Activated T-helper 1 cell treated with anti-CD3 and anti-CD28 coated beads, Interleukin-12 subunit alpha, Interleukin-12 subunit beta, Interleukin-2, Interleukin-4 antibody, amounts not matched to agents 30 ng/mL and 10 ng/mL and 1 ng/mL, durations not matched to agents 14 hours and 24 hours and 36 hours (primary cell): ENCODE measurements around the gene ASTN2. TPM values are rescaled to one million over a fixed set of nuclear protein-coding genes. Genes with fewer than 3 reads are reported as not detected.

Experiments used
- DNase-seq: peaks from one replicate; pipeline ENCODE4 v3.0.0; 2021; ENCODE audit warnings: low spot score
- H3K27ac Mint-ChIP-seq: one replicate; pipeline ENCODE4 v1.8.0; 2021; ENCODE audit warnings: mild to moderate bottlenecking, mixed read lengths
- H3K27me3 Mint-ChIP-seq: one replicate; pipeline ENCODE4 v1.8.0; 2022; ENCODE audit warnings: mild to moderate bottlenecking, moderate library complexity, mixed read lengths; ENCODE audit not compliant: insufficient read depth
- H3K36me3 Mint-ChIP-seq: one replicate; pipeline ENCODE4 v1.8.0; 2021; ENCODE audit warnings: low read depth, mixed read lengths
- H3K4me1 Mint-ChIP-seq: one replicate; pipeline ENCODE4 v1.8.0; 2021; ENCODE audit warnings: low read depth, mixed read lengths
- H3K4me3 Mint-ChIP-seq: one replicate; pipeline ENCODE4 v1.8.0; 2021; ENCODE audit warnings: mild to moderate bottlenecking, moderate library complexity, mixed read lengths
- H3K9me3 Mint-ChIP-seq: one replicate; pipeline ENCODE4 v1.8.0; 2021; ENCODE audit warnings: mixed read lengths
- intact Hi-C: fragments of 100-400 bp; cut with micrococcal nuclease; formaldehyde crosslinking; loops from one replicate; pipeline ENCODE4 v1.15.1; 2024
- total RNA-seq: library from RNA; stranded (reverse); gene quantifications from 2 replicates; pipeline ENCODE4 v1.2.3, GENCODE V29; 2022

Gene ASTN2
- total RNA-seq, 1 donor from 2014 or later = 3.3 TPM

DNA sequence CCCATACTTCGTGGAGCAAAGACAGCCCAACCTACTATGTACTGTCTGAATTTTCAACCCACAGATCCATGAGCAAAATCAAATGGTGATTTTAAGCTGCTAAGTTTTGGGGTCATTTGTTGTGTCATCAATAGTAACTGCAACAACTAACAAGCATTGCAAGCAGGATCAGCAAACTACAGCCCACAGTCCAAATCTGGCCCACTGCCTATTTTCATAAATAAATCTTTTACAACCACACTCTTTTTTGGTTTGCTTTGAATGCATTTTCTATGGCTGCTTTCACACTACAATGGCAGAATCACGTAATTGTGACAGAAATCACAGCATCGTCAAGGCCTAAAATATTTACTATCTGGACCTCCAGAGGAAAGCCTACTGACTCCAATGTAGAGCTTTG is 964.9 kb downstream of the ASTN2 start:
- Mint-ChIP-seq H3K36me3 (no peaks in the 10 kb centered on the region), H3K9me3 (no peaks in the 10 kb centered on the region), H3K4me1 (no peaks in the 10 kb centered on the region), H3K27ac (no peak overlapping the region), H3K27me3 (no peaks in the 10 kb centered on the region), H3K4me3 (no peak overlapping the region)
- intact Hi-C loops = no loop called here
- DNase-seq = no peak

DNA sequence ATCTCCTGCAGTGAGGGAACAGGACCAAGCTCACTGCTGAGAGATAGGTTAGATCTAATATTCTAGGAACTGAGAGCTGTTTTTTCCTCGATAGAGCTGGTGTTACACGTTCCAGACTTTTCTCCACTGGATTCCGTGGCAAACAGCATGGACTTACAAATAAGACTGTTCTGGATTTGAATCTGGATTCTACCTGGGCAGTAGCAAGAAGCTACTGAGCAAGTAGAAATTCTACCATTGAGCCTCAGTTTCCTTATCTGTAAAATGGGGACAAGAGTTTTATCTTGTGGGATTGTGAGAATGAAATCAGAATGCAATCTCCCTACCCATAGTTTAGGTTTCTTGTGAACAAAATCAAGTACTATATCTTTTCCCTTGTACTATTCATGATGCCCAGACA is 966.4 kb downstream of the ASTN2 start:
- no peak for DNase-seq
- no peak overlapping the region for H3K4me3 Mint-ChIP-seq
- H3K9me3 Mint-ChIP-seq = no peaks in the 10 kb centered on the region
- H3K27ac Mint-ChIP-seq = no peak overlapping the region
- intact Hi-C loops = no loop called here
- H3K27me3 Mint-ChIP-seq = no peaks in the 10 kb centered on the region
- no peaks in the 10 kb centered on the region for H3K36me3 Mint-ChIP-seq
- H3K4me1 Mint-ChIP-seq = no peaks in the 10 kb centered on the region

DNA sequence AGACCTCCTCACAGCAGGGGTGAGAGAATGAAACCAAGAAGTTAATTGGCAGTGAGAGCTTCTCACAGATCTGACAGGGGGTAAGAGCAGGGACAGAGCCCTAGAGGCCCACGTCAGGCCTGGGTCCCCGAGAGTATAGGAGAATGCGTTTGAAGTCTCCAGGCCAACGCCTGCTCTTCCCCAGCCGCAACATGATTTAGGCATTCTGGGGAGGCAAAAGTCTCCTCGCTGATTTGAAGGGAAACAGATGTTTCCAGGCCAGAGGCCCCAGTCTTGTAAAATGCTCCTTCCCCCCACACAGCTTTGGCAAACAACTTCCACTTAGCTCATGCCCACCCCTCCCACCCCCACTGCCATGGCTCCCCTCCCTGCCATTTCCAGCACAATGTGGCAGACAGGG is 966.9 kb downstream of the ASTN2 start:
- no peak overlapping the region for H3K27ac Mint-ChIP-seq
- no peak overlapping the region for H3K4me3 Mint-ChIP-seq
- no peak for DNase-seq
- H3K36me3 Mint-ChIP-seq = no peaks in the 10 kb centered on the region
- H3K27me3 Mint-ChIP-seq = no peaks in the 10 kb centered on the region
- H3K4me1 Mint-ChIP-seq = no peaks in the 10 kb centered on the region
- no peaks in the 10 kb centered on the region for H3K9me3 Mint-ChIP-seq
- intact Hi-C loops = no loop called here

DNA sequence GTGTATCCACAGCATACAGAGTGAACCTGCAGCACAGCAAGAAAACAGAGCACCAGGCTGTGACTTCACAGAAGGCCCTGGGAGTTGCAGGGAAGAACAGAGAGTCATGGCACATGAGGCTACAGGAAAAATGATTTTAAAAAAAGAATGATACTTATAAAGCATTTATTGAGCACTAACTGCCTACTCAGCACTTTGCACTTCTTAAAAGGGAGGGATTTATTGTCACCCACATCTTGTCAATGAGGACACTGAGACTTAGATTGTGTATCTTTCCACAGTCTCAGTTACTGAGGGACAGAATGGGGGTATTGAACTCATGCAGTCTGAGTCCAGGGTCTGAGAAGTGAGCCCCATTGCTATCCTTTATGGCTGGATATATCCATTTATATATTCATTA is 972.3 kb downstream of the ASTN2 start:
- H3K4me3 Mint-ChIP-seq = no peak overlapping the region
- peaks cover 3% of the 10 kb centered on the region for H3K9me3 Mint-ChIP-seq
- intact Hi-C loops = no loop called here
- H3K27me3 Mint-ChIP-seq = no peaks in the 10 kb centered on the region
- H3K36me3 Mint-ChIP-seq = no peaks in the 10 kb centered on the region
- DNase-seq = no peak
- H3K27ac Mint-ChIP-seq = no peak overlapping the region
- no peaks in the 10 kb centered on the region for H3K4me1 Mint-ChIP-seq

DNA sequence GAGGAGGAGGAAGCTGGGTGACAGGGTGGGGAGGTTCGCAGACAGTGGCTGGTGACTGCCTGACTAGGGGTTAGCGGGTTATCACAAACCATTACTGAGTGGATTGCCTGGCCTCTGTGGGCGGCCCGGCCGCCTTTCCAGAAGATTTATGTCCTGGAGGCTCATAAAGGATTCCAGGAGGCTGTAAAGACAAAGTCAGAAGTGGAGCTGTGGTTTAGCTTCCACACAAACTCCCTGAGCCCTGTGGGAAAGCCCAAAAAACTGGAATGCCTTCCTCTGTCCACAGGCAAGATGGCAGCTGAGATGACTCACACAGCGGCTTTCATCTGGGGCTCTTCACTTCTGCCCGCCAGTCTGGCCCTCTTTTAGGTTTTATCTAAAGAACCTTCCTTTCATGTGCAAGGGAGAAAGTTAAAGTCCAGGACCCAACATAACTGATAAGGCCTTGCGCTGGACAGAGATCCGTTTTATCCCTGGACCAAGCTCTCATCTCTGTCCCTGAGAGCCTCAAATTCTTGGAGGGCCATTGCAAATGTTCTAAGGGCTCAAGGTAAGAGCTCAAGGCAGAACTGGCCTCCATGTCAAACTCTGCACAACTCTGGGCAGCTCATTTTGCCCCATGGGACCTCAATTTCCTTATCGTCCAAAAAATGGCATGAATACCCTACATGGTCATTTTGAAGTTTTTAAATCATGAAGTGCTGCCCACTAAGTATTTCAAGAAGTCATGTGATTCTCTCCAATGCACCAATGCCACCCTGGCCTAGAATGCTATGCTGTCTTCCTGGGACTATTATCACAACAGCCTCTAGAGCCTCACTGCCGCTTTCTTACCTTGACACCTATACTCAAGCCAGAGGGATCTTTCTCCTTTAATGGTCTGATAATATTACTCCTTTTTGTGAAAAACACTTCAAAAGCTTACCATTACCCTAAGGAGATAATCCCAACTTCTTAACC is 977.2 kb downstream of the ASTN2 start:
- intact Hi-C loops = no loop called here
- H3K36me3 Mint-ChIP-seq = no peaks in the 10 kb centered on the region
- H3K4me3 Mint-ChIP-seq = no peak overlapping the region
- peaks cover 3% of the 10 kb centered on the region for H3K9me3 Mint-ChIP-seq
- H3K27me3 Mint-ChIP-seq = no peaks in the 10 kb centered on the region
- no peak overlapping the region for H3K27ac Mint-ChIP-seq
- DNase-seq = no peak
- no peaks in the 10 kb centered on the region for H3K4me1 Mint-ChIP-seq

DNA sequence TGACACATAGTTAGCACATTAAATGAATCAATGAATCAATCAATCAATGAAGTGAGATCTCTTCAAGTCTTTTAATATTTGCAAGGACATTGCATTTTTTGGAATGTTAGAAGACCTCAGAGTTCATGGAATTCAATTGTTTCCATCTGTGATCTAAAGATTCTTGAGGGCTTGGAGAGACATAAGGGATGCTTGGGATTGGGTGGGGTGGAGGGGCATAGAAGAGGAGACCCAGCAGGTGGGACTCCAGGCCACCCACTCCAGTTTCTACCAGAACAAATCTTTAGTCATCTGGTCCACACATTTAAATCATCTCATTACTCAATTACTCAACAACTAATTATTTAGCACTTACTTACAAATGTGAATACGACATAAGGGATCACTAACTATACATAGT is 978.7 kb downstream of the ASTN2 start:
- Mint-ChIP-seq H3K36me3 (no peaks in the 10 kb centered on the region), H3K27ac (no peak overlapping the region), H3K4me3 (no peak overlapping the region), H3K4me1 (no peaks in the 10 kb centered on the region), H3K27me3 (no peaks in the 10 kb centered on the region), H3K9me3 (peaks cover 3% of the 10 kb centered on the region)
- intact Hi-C loops = no loop called here
- no peak for DNase-seq

DNA sequence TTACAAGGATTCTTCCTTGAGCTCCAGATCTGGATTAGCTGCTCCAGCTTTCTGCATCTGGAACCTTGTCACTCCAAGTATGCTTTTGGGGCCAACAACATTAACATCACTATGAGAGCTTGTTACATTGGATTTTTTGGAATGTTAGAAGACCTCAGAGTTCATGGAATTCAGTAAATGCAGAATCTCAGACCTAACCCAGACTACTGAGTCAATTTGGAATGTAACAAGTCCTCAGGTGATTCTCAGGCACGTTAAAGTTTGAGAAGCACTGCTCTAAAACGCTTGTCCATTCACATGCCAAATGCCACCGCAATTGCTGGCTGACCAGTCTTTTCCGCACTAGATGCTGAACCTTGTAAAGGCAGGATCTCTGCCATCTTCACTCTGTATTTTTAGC is 979.2 kb downstream of the ASTN2 start:
- H3K4me3 Mint-ChIP-seq = no peak overlapping the region
- H3K27ac Mint-ChIP-seq = no peak overlapping the region
- peaks cover 3% of the 10 kb centered on the region for H3K9me3 Mint-ChIP-seq
- H3K36me3 Mint-ChIP-seq = no peaks in the 10 kb centered on the region
- DNase-seq = no peak
- H3K27me3 Mint-ChIP-seq = no peaks in the 10 kb centered on the region
- no peaks in the 10 kb centered on the region for H3K4me1 Mint-ChIP-seq
- intact Hi-C loops = no loop called here

DNA sequence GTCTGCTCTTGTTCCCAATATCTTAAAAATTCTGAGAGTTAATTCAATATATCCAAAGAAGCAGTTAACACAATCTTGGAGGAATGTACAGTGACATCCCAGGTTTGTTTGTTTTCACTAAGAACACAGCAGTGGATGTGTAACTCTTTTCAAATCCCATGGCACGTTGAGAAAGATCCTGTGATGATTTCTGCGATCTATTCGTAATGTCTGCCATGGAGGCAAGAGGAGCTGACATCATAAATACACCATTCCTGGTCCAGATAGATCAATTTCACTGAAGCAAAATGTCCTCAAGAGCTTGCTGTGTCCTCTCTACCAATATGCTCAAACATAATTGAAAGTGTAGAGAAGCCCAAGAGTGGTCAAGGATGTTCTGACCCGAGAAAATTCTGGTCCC is 980.5 kb downstream of the ASTN2 start:
- no peaks in the 10 kb centered on the region for H3K27me3 Mint-ChIP-seq
- DNase-seq = no peak
- no peak overlapping the region for H3K4me3 Mint-ChIP-seq
- H3K4me1 Mint-ChIP-seq = no peaks in the 10 kb centered on the region
- intact Hi-C loops = no loop called here
- H3K36me3 Mint-ChIP-seq = no peaks in the 10 kb centered on the region
- H3K9me3 Mint-ChIP-seq = no peaks in the 10 kb centered on the region
- no peak overlapping the region for H3K27ac Mint-ChIP-seq

DNA sequence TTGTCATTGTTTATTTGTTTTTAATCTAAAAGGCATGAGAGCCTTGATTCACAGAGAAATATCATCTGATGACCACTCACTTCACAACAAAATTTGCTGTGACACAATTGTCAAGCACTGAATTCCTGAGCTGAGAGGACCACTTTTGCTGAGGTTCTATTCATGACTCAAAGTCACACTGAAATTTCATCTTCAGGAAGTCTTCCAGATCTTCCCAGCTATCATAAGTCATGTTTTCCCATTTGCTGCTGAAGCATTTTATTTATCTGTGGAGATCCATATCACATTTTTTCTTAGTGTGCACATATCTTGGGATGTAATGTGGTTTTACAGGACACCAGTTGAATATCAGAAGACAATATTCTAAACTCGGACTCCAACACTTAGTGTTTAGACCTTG is 982.8 kb downstream of the ASTN2 start:
- no peaks in the 10 kb centered on the region for H3K9me3 Mint-ChIP-seq
- H3K27ac Mint-ChIP-seq = no peak overlapping the region

DNA sequence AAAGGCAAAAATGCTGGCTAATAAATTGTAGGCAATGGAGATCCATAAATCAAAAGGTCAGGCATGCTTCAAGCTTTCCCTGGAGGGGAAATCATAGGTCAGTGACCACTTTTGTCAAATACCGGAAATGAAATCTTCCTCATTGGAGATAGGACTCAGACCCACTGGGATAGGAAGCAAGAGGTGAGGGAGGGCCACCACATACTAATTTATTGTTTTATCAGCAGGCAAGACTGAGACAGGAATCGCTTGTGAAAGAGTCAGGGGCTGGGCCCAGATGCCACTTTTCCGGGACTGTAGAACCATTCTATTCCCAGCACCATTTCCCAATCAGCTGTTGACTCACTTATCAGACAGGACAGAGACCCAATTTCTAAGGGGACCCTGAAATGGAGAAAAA is 984.0 kb downstream of the ASTN2 start:
- intact Hi-C loops = no loop called here
- H3K36me3 Mint-ChIP-seq = no peaks in the 10 kb centered on the region
- no peaks in the 10 kb centered on the region for H3K9me3 Mint-ChIP-seq
- no peak overlapping the region for H3K27ac Mint-ChIP-seq
- H3K4me1 Mint-ChIP-seq = no peaks in the 10 kb centered on the region
- H3K27me3 Mint-ChIP-seq = no peaks in the 10 kb centered on the region
- H3K4me3 Mint-ChIP-seq = no peak overlapping the region
- no peak for DNase-seq

More for the DNA sequence above, 982.8 kb downstream of the ASTN2 start:
- DNase-seq = no peak
- no peaks in the 10 kb centered on the region for H3K36me3 Mint-ChIP-seq
- no peak overlapping the region for H3K4me3 Mint-ChIP-seq
- no peaks in the 10 kb centered on the region for H3K27me3 Mint-ChIP-seq
- intact Hi-C loops = no loop called here
- no peaks in the 10 kb centered on the region for H3K4me1 Mint-ChIP-seq

DNA sequence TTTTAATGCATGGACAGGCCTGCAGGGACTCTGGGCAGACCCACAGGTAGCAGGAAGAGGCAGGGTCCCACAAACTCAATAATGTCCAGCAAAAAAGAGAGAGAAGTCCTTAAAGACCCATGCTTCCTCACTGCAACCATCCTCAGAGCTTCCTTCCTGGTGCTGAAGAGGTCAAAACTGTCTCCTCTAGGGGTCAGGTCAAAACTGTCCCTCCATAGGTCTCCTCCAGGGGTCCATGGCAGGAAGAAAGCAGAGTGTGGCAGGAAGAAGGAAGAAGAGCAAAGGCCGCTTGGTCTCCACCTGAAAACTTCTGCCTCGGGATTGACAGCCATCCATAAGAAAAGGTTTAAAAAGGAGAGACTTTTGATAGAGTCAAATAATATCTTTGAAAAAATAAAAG is 989.6 kb downstream of the ASTN2 start:
- intact Hi-C loops = no loop called here
- DNase-seq = no peak
- H3K4me3 Mint-ChIP-seq = no peak overlapping the region
- H3K27ac Mint-ChIP-seq = no peak overlapping the region
- no peaks in the 10 kb centered on the region for H3K27me3 Mint-ChIP-seq
- H3K9me3 Mint-ChIP-seq = no peaks in the 10 kb centered on the region
- H3K36me3 Mint-ChIP-seq = no peaks in the 10 kb centered on the region
- no peaks in the 10 kb centered on the region for H3K4me1 Mint-ChIP-seq

DNA sequence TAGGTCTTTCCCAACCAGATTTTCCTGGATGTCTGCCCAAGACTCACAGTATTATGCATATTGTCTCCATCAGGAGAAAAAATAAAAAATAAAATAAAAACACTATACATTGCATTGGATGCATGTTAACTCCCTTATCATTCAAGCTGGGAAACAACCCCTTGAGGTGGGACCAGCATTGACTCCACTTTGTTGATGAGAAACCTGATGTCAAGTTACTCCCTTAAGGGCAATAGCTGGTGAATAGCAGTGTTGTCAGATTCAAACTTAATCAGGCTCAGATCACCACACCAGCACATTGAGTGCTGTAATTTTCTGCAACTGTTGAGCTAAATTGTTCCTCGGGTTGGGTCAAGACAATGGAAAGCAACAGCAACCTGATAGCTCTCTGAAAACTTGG is 991.7 kb downstream of the ASTN2 start:
- Mint-ChIP-seq H3K27me3 (no peaks in the 10 kb centered on the region), H3K36me3 (no peaks in the 10 kb centered on the region), H3K9me3 (no peaks in the 10 kb centered on the region), H3K27ac (no peak overlapping the region), H3K4me1 (no peaks in the 10 kb centered on the region), H3K4me3 (no peak overlapping the region)
- DNase-seq = no peak
- intact Hi-C loops = no loop called here

DNA sequence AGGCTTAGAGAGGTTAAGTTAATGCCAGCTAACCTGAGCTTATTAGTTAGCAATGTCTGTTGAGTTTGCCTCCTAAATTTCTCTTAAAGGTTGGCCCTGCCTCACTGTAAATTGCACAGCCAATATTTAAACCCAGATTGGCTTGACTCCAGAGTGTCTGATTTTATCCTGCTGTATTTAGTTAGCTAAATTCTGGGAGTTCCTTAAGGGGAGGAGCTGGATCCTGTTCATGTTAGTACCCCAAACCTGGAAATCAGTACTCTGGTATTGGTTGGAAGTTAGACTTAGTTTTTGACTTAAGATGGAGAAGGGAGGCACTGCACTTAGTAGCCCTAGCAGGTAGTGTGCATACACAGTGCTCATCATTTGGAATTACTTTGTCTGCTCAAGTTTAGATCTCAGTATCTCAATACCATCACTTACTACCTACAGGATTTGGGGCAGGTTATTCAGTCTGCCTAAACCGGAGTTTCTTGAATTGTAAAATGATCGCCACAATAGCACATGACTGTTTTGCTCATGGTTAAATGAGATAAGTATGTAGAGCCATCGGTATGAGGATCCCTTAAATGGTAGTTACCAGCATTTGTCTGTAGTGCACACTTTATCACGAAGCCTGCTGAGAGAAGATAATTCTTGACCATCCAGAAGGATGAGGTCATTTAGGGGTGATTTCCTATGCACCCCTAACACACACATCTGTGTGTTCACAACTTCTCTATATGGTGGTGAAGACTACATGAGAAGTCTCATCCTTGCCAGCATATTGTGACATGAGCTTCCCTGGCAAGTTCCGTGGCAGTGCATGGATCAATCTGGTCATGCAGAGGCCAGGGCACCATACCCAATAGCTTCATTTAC is 992.5 kb downstream of the ASTN2 start:
- H3K36me3 Mint-ChIP-seq = no peaks in the 10 kb centered on the region
- H3K4me3 Mint-ChIP-seq = no peak overlapping the region
- intact Hi-C loops = no loop called here
- H3K4me1 Mint-ChIP-seq = no peaks in the 10 kb centered on the region
- no peak overlapping the region for H3K27ac Mint-ChIP-seq
- no peaks in the 10 kb centered on the region for H3K27me3 Mint-ChIP-seq
- DNase-seq = no peak
- no peaks in the 10 kb centered on the region for H3K9me3 Mint-ChIP-seq
